ENCODE data around the gene TTC29. TPM values are rescaled to one million over a fixed set of nuclear protein-coding genes. Genes with fewer than 3 reads are reported as not detected.

TTC29 gene
- total RNA-seq, 1 donor from 2014 or later: 3.1 TPM

GRCh38 chr4:146890301-146890700 lies 55.4 kb downstream of the TTC29 start:
- TF ChIP-seq CTCF (IDR thresholded peaks at IDR 0.05; ENCODE audit: unreplicated experiment): no peak
- H3K9me3 Mint-ChIP-seq (ENCODE audit: low read depth): peaks cover 3% of the 10 kb centered on the region
- H3K27ac Mint-ChIP-seq: no peak overlapping the region
- H3K4me3 Mint-ChIP-seq (ENCODE audit: low read depth): no peak overlapping the region
- H3K27me3 Mint-ChIP-seq: no peaks in the 10 kb centered on the region
- no peaks in the 10 kb centered on the region for H3K4me1 Mint-ChIP-seq (ENCODE audit: low read depth)
- no peak for DNase-seq (ENCODE audit: low spot score, unreplicated experiment)
- no peaks in the 10 kb centered on the region for H3K36me3 Mint-ChIP-seq (ENCODE audit: insufficient read depth)

GRCh38 chr4:146883070-146883469 lies 62.6 kb downstream of the TTC29 start:
- Mint-ChIP-seq H3K27ac (no peak overlapping the region), H3K9me3 (ENCODE audit: low read depth) (no peaks in the 10 kb centered on the region), H3K4me1 (ENCODE audit: low read depth) (no peaks in the 10 kb centered on the region), H3K27me3 (no peaks in the 10 kb centered on the region), H3K36me3 (ENCODE audit: insufficient read depth) (no peaks in the 10 kb centered on the region), H3K4me3 (ENCODE audit: low read depth) (no peak overlapping the region)
- DNase-seq (ENCODE audit: low spot score, unreplicated experiment): no peak
- no peak for TF ChIP-seq CTCF (IDR thresholded peaks at IDR 0.05; ENCODE audit: unreplicated experiment)

GRCh38 chr4:146857298-146857697 lies 88.4 kb downstream of the TTC29 start:
- Mint-ChIP-seq H3K27me3 (no peaks in the 10 kb centered on the region), H3K27ac (no peak overlapping the region), H3K9me3 (ENCODE audit: low read depth) (no peaks in the 10 kb centered on the region), H3K4me3 (ENCODE audit: low read depth) (no peak overlapping the region), H3K36me3 (ENCODE audit: insufficient read depth) (no peaks in the 10 kb centered on the region), H3K4me1 (ENCODE audit: low read depth) (no peaks in the 10 kb centered on the region)
- no peak for TF ChIP-seq CTCF (IDR thresholded peaks at IDR 0.05; ENCODE audit: unreplicated experiment)
- DNase-seq (ENCODE audit: low spot score, unreplicated experiment): no peak

GRCh38 chr4:146855761-146856160 lies 89.9 kb downstream of the TTC29 start:
- H3K9me3 Mint-ChIP-seq (ENCODE audit: low read depth): no peaks in the 10 kb centered on the region

GRCh38 chr4:146852360-146852759 lies 93.3 kb downstream of the TTC29 start:
- Mint-ChIP-seq H3K36me3 (ENCODE audit: insufficient read depth) (no peaks in the 10 kb centered on the region), H3K9me3 (ENCODE audit: low read depth) (no peaks in the 10 kb centered on the region), H3K27ac (no peak overlapping the region), H3K4me1 (ENCODE audit: low read depth) (no peaks in the 10 kb centered on the region), H3K4me3 (ENCODE audit: low read depth) (no peak overlapping the region), H3K27me3 (no peaks in the 10 kb centered on the region)
- DNase-seq (ENCODE audit: low spot score, unreplicated experiment): no peak
- TF ChIP-seq CTCF (IDR thresholded peaks at IDR 0.05; ENCODE audit: unreplicated experiment): no peak

More at GRCh38 chr4:146855761-146856160, 89.9 kb downstream of the TTC29 start:
- no peaks in the 10 kb centered on the region for H3K27me3 Mint-ChIP-seq
- H3K4me1 Mint-ChIP-seq (ENCODE audit: low read depth): no peaks in the 10 kb centered on the region
- H3K4me3 Mint-ChIP-seq (ENCODE audit: low read depth): no peak overlapping the region
- no peak overlapping the region for H3K27ac Mint-ChIP-seq
- no peaks in the 10 kb centered on the region for H3K36me3 Mint-ChIP-seq (ENCODE audit: insufficient read depth)
- DNase-seq (ENCODE audit: low spot score, unreplicated experiment): no peak
- TF ChIP-seq CTCF (IDR thresholded peaks at IDR 0.05; ENCODE audit: unreplicated experiment): no peak

Measured in progenitor cell of endocrine pancreas (in vitro differentiated cells).